GM06990 (cell line): ENCODE results near the gene CYP1A2.
A peak's percentile ranks its signal among the peaks of the same experiment; 100 is the strongest.

Experiments
- DNase-seq: peaks from one replicate; pipeline ENCODE4 v3.0.0-alpha.2; 2011; ENCODE audit not compliant: insufficient read length; ENCODE audit errors: extremely low read depth
- H3K27me3 ChIP-seq: replicated peaks from 2 replicates; pipeline ENCODE4 v1.6.0; 2011; ENCODE audit warnings: low read length; ENCODE audit not compliant: control insufficient read depth, insufficient read depth
- H3K36me3 ChIP-seq: 2 replicates; pipeline ENCODE4 v1.5.1; 2011; ENCODE audit warnings: low read length; ENCODE audit not compliant: control insufficient read depth, insufficient read depth
- H3K4me3 ChIP-seq: replicated peaks from 2 replicates; pipeline ENCODE4 v1.5.1; 2011; ENCODE audit warnings: low read depth, mild to moderate bottlenecking, control low read depth, low read length
- TF ChIP-seq, protein P1 (sequence below): IDR thresholded peaks from 2 replicates; pipeline ENCODE4 v1.5.1; 2011; ENCODE audit warnings: low read length, control low read depth, mild to moderate bottlenecking, inconsistent platforms; ENCODE audit not compliant: insufficient read depth, poor library complexity, severe bottlenecking

The CYP1A2 gene

DNA sequence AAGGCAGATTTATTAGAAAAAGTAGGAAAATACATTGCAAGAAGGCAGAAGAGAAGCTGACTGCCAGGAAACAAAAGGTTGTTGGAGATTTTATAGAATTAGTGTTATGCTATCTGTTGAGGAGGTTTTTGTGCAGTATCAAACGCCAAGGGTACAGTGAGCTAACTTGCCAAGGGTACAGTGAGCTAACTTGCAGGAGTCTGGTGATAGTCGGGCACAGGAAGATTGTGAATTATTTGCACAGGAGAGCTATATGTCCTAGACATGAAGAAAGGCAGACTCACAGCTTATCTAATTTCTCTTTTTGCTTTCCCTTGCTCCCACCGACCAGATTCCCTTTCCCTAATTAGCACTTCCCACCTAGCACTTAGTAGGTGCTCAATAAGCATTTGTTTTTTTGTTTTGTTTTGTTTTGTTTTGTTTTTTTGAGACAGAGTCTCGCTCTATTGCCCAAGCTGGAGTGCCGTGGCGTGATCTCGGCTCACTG is 30.6 kb downstream of the CYP1A2 start:
- DNase-seq: no peak
- no peaks in the 10 kb centered on the region for H3K27me3 ChIP-seq

DNA sequence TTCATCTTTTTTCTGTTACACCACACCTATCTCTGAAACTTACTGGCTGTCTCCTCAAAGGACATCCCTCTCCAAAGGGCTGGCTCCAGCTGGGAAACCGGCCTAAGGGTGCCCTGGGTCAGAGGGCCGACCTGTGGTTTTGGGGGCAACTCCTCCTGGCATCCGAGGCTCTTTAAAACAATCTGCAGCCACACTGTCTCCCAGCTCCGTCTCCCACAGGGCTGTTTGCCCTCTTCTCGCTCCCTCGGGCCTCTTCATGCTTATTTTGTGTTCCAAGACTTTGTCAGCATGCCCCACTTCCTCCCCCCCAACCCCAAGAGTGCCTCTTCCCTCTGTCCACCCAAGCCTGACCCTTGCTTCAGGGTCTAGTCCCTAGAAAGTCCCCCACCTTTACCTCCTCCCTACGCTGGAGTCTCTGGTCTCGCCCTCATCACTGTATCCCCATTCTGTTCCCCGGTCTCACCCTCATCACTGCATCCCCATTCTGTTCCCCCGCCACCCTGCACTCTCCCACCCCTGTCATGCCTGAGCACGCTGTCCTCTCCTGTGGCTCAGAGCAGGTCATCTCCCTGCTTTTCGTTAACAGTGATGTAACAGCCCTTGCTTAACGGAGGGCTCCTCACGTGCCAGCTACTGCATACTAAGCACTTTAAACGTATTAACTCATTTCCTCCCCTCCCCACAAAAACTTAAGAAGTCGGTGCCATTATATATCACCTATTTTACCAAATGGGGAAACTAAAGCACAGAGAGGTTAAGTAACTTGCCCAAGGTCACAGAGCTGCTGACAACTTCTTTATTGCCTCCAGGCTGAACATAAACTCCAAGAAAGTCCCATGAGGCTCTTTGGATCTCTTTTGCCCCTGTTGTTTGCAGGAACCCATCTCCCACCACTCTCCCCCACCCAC is 32.1 kb downstream of the CYP1A2 start:
- DNase-seq: peak; percentile 61
- Histone ChIP-seq H3K36me3 (peaks cover 3% of the 10 kb centered on the region), H3K27me3 (no peaks in the 10 kb centered on the region), H3K4me3 (peak overlapping the region; percentile 70)
- TF ChIP-seq, protein P1, sequence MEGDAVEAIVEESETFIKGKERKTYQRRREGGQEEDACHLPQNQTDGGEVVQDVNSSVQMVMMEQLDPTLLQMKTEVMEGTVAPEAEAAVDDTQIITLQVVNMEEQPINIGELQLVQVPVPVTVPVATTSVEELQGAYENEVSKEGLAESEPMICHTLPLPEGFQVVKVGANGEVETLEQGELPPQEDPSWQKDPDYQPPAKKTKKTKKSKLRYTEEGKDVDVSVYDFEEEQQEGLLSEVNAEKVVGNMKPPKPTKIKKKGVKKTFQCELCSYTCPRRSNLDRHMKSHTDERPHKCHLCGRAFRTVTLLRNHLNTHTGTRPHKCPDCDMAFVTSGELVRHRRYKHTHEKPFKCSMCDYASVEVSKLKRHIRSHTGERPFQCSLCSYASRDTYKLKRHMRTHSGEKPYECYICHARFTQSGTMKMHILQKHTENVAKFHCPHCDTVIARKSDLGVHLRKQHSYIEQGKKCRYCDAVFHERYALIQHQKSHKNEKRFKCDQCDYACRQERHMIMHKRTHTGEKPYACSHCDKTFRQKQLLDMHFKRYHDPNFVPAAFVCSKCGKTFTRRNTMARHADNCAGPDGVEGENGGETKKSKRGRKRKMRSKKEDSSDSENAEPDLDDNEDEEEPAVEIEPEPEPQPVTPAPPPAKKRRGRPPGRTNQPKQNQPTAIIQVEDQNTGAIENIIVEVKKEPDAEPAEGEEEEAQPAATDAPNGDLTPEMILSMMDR: no peak

More for the DNA sequence above, 30.6 kb downstream of the CYP1A2 start:
- TF ChIP-seq, protein P1: no peak
- H3K36me3 ChIP-seq: no peaks in the 10 kb centered on the region; the same call in 1 of the 2 replicates
- H3K4me3 ChIP-seq: no peak overlapping the region

DNA sequence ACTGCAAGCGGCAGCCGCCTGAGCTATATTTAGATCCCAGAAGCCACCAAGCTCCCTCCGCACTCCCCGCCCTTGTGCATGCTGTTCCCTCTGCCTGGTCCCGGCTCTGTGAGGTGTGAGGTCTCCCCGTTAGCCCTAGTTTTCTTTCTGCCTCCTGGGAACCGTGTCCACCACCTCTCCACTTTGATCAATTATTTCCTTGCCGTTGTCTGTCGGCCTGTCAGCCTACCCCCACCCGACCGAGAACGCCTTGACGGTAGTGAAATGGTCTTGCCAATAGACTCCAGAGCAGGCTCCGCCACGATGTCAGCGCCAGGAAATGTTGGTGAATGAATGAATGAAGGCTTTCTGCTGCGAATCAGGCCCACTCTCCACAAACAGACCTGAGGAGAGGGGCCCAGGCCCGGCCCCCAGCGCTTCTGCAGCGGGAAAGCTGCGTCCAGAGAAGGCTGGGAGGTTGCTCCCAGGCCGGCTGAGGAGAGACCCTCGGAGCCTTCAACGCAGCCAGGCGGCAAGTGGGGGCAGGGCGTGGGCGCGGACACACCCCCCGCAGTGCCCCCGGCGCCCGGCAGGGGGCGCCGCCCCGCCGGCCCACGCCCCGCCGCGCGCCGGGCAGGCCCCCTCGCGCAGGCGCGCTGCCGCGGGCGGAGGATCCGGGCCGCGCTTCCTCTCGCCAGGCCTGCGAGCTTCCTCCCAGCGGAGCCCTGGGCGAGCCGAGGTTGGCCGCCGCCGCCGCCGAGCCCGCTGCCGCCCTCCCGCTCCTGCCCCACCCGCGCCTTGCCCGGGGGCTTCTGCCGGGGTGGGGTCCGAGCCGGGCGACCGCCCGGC is 33.0 kb downstream of the CYP1A2 start, which contains the start of gene CSK:
Gene CSK, plus strand, starts transcription at position 650 of the 828 bp plus-strand sequence. CDS start 16,218 bp downstream, outside the sequence.
- TF ChIP-seq, protein P1: peak; percentile 45
- Histone ChIP-seq H3K36me3 (peaks cover 3% of the 10 kb centered on the region), H3K27me3 (no peaks in the 10 kb centered on the region), H3K4me3 (peak within 1 kb of the TSS; percentile 98)
- DNase-seq: peak; percentile 84

DNA sequence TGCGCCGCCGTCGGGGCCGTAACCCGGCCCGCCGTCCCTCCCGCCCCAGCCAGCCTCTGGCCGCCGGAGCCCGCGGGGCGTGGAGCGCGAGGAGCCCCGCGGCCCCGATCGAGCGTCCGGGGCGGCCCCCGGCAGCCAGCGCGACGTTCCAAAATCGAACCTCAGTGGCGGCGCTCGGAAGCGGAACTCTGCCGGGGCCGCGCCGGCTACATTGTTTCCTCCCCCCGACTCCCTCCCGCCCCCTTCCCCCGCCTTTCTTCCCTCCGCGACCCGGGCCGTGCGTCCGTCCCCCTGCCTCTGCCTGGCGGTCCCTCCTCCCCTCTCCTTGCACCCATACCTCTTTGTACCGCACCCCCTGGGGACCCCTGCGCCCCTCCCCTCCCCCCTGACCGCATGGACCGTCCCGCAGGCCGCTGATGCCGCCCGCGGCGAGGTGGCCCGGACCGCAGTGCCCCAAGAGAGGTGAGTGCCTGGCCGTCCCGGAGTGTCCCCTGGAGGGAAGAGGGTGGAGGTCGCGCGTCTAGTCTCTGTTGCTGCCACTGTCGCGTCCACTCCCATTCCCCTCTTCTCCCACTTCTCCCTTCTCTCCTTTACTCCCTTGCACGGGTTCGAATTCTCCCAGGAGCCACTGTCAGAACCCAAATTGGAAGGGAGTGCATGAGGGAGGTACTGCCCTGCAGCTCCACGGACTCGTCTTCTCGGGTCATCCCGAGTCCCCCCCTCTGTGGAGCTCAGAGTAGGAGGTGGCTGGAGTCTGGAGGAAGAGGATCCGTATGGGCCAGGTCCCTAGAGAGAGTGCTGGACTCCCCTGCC is 33.8 kb downstream of the CYP1A2 start:
- TF ChIP-seq, protein P1: no peak
- no peaks in the 10 kb centered on the region for H3K27me3 ChIP-seq

More for the DNA sequence above, 33.8 kb downstream of the CYP1A2 start:
- H3K4me3 ChIP-seq: peak overlapping the region; percentile 98
- H3K36me3 ChIP-seq: peaks cover 3% of the 10 kb centered on the region
- DNase-seq: peak; percentile 60
